ENCODE data around the gene NTMT1. TPM values are rescaled to one million over a fixed set of nuclear protein-coding genes. Genes with fewer than 3 reads are reported as not detected.

Gene NTMT1
- total and polyA plus RNA-seq, 5 experiments from 2014 or later: 34.5 to 57.8 (median 40.8) TPM

GRCh38 chr9:129620669-129621295 is 5.2 kb upstream of the NTMT1 start, which contains the start of gene C9orf50:
Gene C9orf50 (minus strand): TSS chr9:129621101. CDS start chr9:129620574, 527 bp downstream.
- POLR2A ChIA-PET: interaction anchor here (0.8 to 1.1 kb wide), 2 partner anchors 443 to 480 kb away, joined by 3 to 5 read pairs; partner anchors contain the start of gene IER5L
- peaks cover 11 to 28% (median 22%) of the 10 kb centered on the region in 4 donors for H3K4me1 Mint-ChIP-seq
- ATAC-seq: peak in 1 of 2 donors; percentile 6
- peaks cover 9 to 28% (median 21%) of the 10 kb centered on the region in 5 donors for H3K27me3 Mint-ChIP-seq
- H3K4me3 Mint-ChIP-seq: peak within 1 kb of the TSS in 9 of 10 donors; percentile 24 to 72 (median 41)
- no peaks in the 10 kb centered on the region for H3K36me3 Mint-ChIP-seq
- peak within 1 kb of the TSS in 1 of 10 donors; percentile 27 for H3K27ac Mint-ChIP-seq
- H3K9me3 Mint-ChIP-seq: peaks cover 0 to 1% (median 0%) of the 10 kb centered on the region in 9 donors
- DNase-seq: no peak

GRCh38 chr9:129623331-129623730 is 2.6 kb upstream of the NTMT1 start:
- POLR2A ChIA-PET: interaction anchor here (0.6 kb wide), 1 partner anchor 167 kb away, joined by 3 read pairs; no protein-coding TSS in a partner anchor
- H3K36me3 Mint-ChIP-seq: peaks cover 0 to 4% (median 0%) of the 10 kb centered on the region in 3 donors
- peaks cover 8 to 28% (median 17%) of the 10 kb centered on the region in 5 donors for H3K27me3 Mint-ChIP-seq
- peak overlapping the region in 3 of 10 donors; percentile 12 to 85 (median 24) for H3K27ac Mint-ChIP-seq
- H3K4me1 Mint-ChIP-seq: peaks cover 19 to 48% (median 41%) of the 10 kb centered on the region in 4 donors
- DNase-seq (no peak), ATAC-seq (no peak)
- peaks cover 0 to 1% (median 0%) of the 10 kb centered on the region in 9 donors for H3K9me3 Mint-ChIP-seq
- peak overlapping the region in 2 of 10 donors; percentile 5 to 56 for H3K4me3 Mint-ChIP-seq

- H3K27me3 Mint-ChIP-seq: peaks cover 6 to 25% (median 11%) of the 10 kb centered on the region in 5 donors
- peak overlapping the region; percentile 67 to 96 (median 89) for H3K27ac Mint-ChIP-seq
- peaks cover 21 to 53% (median 47%) of the 10 kb centered on the region in 4 donors for H3K4me1 Mint-ChIP-seq
- no peaks in the 10 kb centered on the region for H3K9me3 Mint-ChIP-seq
- DNase-seq (peak; percentile 43 to 80 (median 58)), ATAC-seq (no peak)
- peak overlapping the region; percentile 81 to 97 (median 88) for H3K4me3 Mint-ChIP-seq
- H3K36me3 Mint-ChIP-seq: peaks cover 0 to 4% (median 0%) of the 10 kb centered on the region in 3 donors
- POLR2A ChIA-PET: interaction anchor here (0.8 to 7.0 kb wide), 7 partner anchors 8 to 543 kb away, joined by 3 to 51 read pairs (median 4); partner anchors contain the start of genes ASB6 and DOLPP1
Observed at GRCh38 chr9:129624168-129624759, 1.7 kb upstream of the NTMT1 start.

- peaks cover 25 to 60% (median 52%) of the 10 kb centered on the region in 4 donors for H3K4me1 Mint-ChIP-seq
- peak overlapping the region; percentile 85 to 96 (median 92) for H3K27ac Mint-ChIP-seq
- no peaks in the 10 kb centered on the region for H3K9me3 Mint-ChIP-seq
- peak in 6 of 10 donors; percentile 26 to 66 (median 45) for DNase-seq
- H3K27me3 Mint-ChIP-seq: peaks cover 6 to 25% (median 11%) of the 10 kb centered on the region in 5 donors
- POLR2A ChIA-PET: interaction anchor here (0.6 to 7.0 kb wide), 9 partner anchors 9 to 544 kb away, joined by 3 to 51 read pairs (median 4); partner anchors contain the start of genes ASB6 and DOLPP1
- H3K36me3 Mint-ChIP-seq: peaks cover 0 to 5% (median 0%) of the 10 kb centered on the region in 3 donors
- ATAC-seq: peak; percentile 23 to 50
- H3K4me3 Mint-ChIP-seq: peak overlapping the region; percentile 81 to 97 (median 88)
Observed at GRCh38 chr9:129624947-129625346, 1.0 kb upstream of the NTMT1 start.

GRCh38 chr9:129626625-129627284 is 792 bp downstream of the NTMT1 start:
- DNase-seq (peak in 9 of 10 donors; percentile 28 to 70 (median 43)), ATAC-seq (peak; percentile 45 to 50)
- POLR2A ChIA-PET: interaction anchor here (1.1 to 7.0 kb wide), 6 partner anchors 13 to 484 kb away, joined by 3 to 51 read pairs (median 6); partner anchors contain the start of genes ASB6 and IER5L
- H3K36me3 Mint-ChIP-seq: peaks cover 0 to 7% (median 0%) of the 10 kb centered on the region in 3 donors
- H3K4me3 Mint-ChIP-seq: peak overlapping the region; percentile 82 to 97 (median 90)
- H3K9me3 Mint-ChIP-seq: no peaks in the 10 kb centered on the region
- peaks cover 34 to 70% (median 66%) of the 10 kb centered on the region in 4 donors for H3K4me1 Mint-ChIP-seq
- peak overlapping the region; percentile 85 to 98 (median 94) for H3K27ac Mint-ChIP-seq
- H3K27me3 Mint-ChIP-seq: peaks cover 0 to 14% (median 3%) of the 10 kb centered on the region in 5 donors

GRCh38 chr9:129627556-129628440 is 1.8 kb downstream of the NTMT1 start:
- POLR2A ChIA-PET: interaction anchor here (2.5 to 7.0 kb wide), 2 partner anchors 12 to 450 kb away, joined by 10 to 51 read pairs; partner anchors contain the start of genes ASB6 and IER5L
- peak overlapping the region; percentile 82 to 97 (median 90) for H3K4me3 Mint-ChIP-seq
- H3K4me1 Mint-ChIP-seq: peaks cover 40 to 79% (median 70%) of the 10 kb centered on the region in 4 donors
- peaks cover 0 to 14% (median 0%) of the 10 kb centered on the region in 3 donors for H3K36me3 Mint-ChIP-seq
- no peak for ATAC-seq
- DNase-seq: no peak
- peaks cover 0 to 11% (median 3%) of the 10 kb centered on the region in 5 donors for H3K27me3 Mint-ChIP-seq
- H3K27ac Mint-ChIP-seq: peak overlapping the region; percentile 85 to 98 (median 94)
- H3K9me3 Mint-ChIP-seq: no peaks in the 10 kb centered on the region

- peaks cover 0 to 23% (median 0%) of the 10 kb centered on the region in 3 donors for H3K36me3 Mint-ChIP-seq
- no peak for DNase-seq
- H3K27me3 Mint-ChIP-seq: peaks cover 0 to 2% (median 0%) of the 10 kb centered on the region in 5 donors
- peak overlapping the region in 7 of 10 donors; percentile 15 to 82 (median 18) for H3K4me3 Mint-ChIP-seq
- H3K9me3 Mint-ChIP-seq: no peaks in the 10 kb centered on the region
- H3K27ac Mint-ChIP-seq: peak overlapping the region in 9 of 10 donors; percentile 31 to 98 (median 85)
- ATAC-seq: no peak
- H3K4me1 Mint-ChIP-seq: peaks cover 39 to 77% (median 69%) of the 10 kb centered on the region in 4 donors
- POLR2A ChIA-PET: interaction anchor here (7.0 kb wide), 1 partner anchor 11 kb away, joined by 51 read pairs; the partner anchor contains the start of gene ASB6
Observed at GRCh38 chr9:129628709-129629108, 2.7 kb downstream of the NTMT1 start.

GRCh38 chr9:129629251-129629820 is 3.4 kb downstream of the NTMT1 start:
- DNase-seq (no peak), ATAC-seq (no peak)
- no peaks in the 10 kb centered on the region for H3K27me3 Mint-ChIP-seq
- H3K9me3 Mint-ChIP-seq: no peaks in the 10 kb centered on the region
- H3K36me3 Mint-ChIP-seq: peaks cover 0 to 28% (median 0%) of the 10 kb centered on the region in 3 donors
- H3K27ac Mint-ChIP-seq: peak overlapping the region in 8 of 10 donors; percentile 59 to 95 (median 79)
- peaks cover 33 to 73% (median 64%) of the 10 kb centered on the region in 4 donors for H3K4me1 Mint-ChIP-seq
- peak overlapping the region in 7 of 10 donors; percentile 8 to 82 (median 36) for H3K4me3 Mint-ChIP-seq
- POLR2A ChIA-PET: interaction anchor here (7.0 kb wide), 1 partner anchor 10 kb away, joined by 51 read pairs; the partner anchor contains the start of gene ASB6

- Mint-ChIP-seq H3K4me3 (peak overlapping the region in 2 of 10 donors; percentile 3 to 79), H3K27me3 (no peaks in the 10 kb centered on the region), H3K27ac (peak overlapping the region in 7 of 10 donors; percentile 20 to 88 (median 65)), H3K4me1 (peaks cover 34 to 66% (median 53%) of the 10 kb centered on the region in 4 donors), H3K36me3 (peaks cover 0 to 44% (median 4%) of the 10 kb centered on the region in 3 donors), H3K9me3 (no peaks in the 10 kb centered on the region)
- ATAC-seq: no peak
- POLR2A ChIA-PET: interaction anchor here (0.5 to 7.0 kb wide), 2 partner anchors 8 to 129 kb away, joined by 3 to 51 read pairs; partner anchors contain the start of gene ASB6
- DNase-seq: no peak
Observed at GRCh38 chr9:129630967-129631673, 5.2 kb downstream of the NTMT1 start.

- no peak for DNase-seq
Observed at GRCh38 chr9:129631674-129632129, 5.7 kb downstream of the NTMT1 start.

More at GRCh38 chr9:129631674-129632129, 5.7 kb downstream of the NTMT1 start:
- Mint-ChIP-seq H3K27me3 (no peaks in the 10 kb centered on the region), H3K27ac (peak overlapping the region in 7 of 10 donors; percentile 10 to 92 (median 66)), H3K36me3 (peaks cover 0 to 46% (median 4%) of the 10 kb centered on the region in 3 donors), H3K9me3 (no peaks in the 10 kb centered on the region), H3K4me1 (peaks cover 33 to 64% (median 49%) of the 10 kb centered on the region in 4 donors), H3K4me3 (peak overlapping the region in 2 of 10 donors; percentile 34 to 61)
- ATAC-seq: no peak
- POLR2A ChIA-PET: no interaction called here

Measured in naive thymus-derived CD8-positive, alpha-beta T cell (primary cell).